Measurements from ENCODE around the gene DMPK.

GRCh38 chr19:45786533-45786894, 4.2 kb upstream of the DMPK start:
- no peak for TF ChIP-seq CTCF (conservative IDR thresholded peaks at IDR 0.05; ENCODE audit: low read length)
- no peak for TF ChIP-seq EZH2phosphoT487 (IDR thresholded peaks at IDR 0.05; ENCODE audit: borderline replicate concordance, low read depth, low read length)
